SU-DHL-6 (cell line): ENCODE results near the gene ZNF599.

Experiments
- EZH2phosphoT487 ChIP-seq: fragments of 200-600 bp; sonication (generic), shearing (Covaris generic); conservative IDR thresholded peaks from 2 replicates; pipeline ENCODE4 v1.6.1; 2018; ENCODE audit warnings: mild to moderate bottlenecking, antibody characterized with exemption, low read length, moderate library complexity, mixed read lengths
- TF ChIP-seq, protein P1 (sequence below): fragments of 200-600 bp; sonication (generic); IDR thresholded peaks from one replicate; pipeline ENCODE4 v1.5.1; 2017; ENCODE audit warnings: antibody characterized with exemption, mild to moderate bottlenecking, low read length, moderate library complexity; ENCODE audit not compliant: insufficient read depth, poor library complexity, severe bottlenecking

GRCh38 chr19:34757441-34757840 is 15.6 kb downstream of the ZNF599 start:
- TF ChIP-seq, protein P1, sequence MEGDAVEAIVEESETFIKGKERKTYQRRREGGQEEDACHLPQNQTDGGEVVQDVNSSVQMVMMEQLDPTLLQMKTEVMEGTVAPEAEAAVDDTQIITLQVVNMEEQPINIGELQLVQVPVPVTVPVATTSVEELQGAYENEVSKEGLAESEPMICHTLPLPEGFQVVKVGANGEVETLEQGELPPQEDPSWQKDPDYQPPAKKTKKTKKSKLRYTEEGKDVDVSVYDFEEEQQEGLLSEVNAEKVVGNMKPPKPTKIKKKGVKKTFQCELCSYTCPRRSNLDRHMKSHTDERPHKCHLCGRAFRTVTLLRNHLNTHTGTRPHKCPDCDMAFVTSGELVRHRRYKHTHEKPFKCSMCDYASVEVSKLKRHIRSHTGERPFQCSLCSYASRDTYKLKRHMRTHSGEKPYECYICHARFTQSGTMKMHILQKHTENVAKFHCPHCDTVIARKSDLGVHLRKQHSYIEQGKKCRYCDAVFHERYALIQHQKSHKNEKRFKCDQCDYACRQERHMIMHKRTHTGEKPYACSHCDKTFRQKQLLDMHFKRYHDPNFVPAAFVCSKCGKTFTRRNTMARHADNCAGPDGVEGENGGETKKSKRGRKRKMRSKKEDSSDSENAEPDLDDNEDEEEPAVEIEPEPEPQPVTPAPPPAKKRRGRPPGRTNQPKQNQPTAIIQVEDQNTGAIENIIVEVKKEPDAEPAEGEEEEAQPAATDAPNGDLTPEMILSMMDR, result no peak
- TF ChIP-seq EZH2phosphoT487, result no peak
